ENCODE results near the gene CHMP1A.
"Not testable (repeated sequence)": the region's sequence is repeated elsewhere in the genome, so short reads cannot be mapped to it uniquely, and the experiment has no call there.

The CHMP1A gene

DNA sequence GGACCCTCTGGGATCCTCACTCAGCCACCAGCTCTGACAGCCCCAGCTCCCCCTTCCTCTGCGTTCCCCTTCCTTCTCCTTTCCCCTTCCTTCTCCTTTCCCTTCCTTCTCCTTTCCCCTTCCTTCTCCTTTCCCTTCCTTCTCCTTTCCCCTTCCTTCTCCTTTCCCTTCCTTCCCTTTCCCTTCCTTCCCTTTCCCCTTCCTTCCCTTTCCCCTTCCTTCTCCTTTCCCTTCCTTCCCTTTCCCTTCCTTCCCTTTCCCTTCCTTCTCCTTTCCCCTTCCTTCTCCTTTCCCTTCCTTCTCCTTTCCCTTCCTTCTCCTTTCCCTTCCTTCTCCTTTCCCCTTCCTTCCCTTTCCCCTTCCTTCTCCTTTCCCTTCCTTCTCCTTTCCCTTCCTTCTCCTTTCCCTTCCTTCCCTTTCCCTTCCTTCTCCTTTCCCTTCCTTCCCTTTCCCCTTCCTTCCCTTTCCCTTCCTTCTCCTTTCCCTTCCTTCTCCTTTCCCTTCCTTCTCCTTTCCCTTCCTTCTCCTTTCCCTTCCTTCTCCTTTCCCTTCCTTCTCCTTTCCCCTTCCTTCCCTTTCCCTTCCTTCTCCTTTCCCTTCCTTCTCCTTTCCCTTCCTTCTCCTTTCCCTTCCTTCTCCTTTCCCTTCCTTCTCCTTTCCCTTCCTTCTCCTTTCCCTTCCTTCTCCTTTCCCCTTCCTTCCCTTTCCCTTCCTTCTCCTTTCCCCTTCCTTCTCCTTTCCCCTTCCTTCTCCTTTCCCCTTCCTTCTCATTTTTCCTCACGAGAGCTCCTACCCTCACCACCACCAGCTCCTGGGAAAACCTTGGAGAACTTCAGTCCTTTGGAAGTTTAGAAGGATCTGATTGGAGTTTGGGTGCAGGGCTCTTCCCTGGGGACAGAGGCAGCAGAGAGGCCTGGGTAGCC is 22.8 kb downstream of the CHMP1A start:
- H3K4me3 ChIP-seq (ENCODE audit: low read depth, low read length); DNase-seq (ENCODE audit: low read depth): not testable (repeated sequence)

DNA sequence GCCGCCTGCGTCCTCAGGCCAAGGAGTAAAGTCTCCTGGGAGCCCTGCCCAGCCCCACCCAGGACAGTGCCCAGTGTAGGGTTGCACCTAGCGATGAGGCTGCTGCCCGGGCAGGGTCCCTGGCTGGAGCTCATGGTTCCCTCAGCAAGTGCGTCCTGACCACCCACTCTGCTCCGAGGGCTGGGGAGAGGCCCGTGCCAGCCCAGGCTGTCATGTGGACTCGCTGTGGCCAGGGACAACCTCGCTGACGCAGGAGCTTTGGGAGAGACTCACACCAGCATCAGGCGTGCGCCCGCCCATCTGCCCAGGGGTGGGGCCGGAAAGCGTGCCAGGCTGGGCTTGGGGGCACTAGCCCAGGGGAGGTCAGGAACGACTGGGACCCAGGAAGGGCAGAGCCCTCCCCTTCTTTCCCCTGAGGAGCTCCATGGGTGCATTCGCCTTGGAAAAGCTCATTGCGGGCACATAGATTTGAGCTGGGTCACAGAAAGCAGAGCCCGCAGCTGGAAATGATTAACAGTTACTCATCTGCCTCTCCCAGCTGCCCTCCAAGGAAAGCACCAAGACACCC is 24.4 kb downstream of the CHMP1A start:
- DNase-seq (ENCODE audit: low read depth) = peak; percentile 14
- H3K4me3 ChIP-seq (ENCODE audit: low read depth, low read length) = no peak overlapping the region

DNA sequence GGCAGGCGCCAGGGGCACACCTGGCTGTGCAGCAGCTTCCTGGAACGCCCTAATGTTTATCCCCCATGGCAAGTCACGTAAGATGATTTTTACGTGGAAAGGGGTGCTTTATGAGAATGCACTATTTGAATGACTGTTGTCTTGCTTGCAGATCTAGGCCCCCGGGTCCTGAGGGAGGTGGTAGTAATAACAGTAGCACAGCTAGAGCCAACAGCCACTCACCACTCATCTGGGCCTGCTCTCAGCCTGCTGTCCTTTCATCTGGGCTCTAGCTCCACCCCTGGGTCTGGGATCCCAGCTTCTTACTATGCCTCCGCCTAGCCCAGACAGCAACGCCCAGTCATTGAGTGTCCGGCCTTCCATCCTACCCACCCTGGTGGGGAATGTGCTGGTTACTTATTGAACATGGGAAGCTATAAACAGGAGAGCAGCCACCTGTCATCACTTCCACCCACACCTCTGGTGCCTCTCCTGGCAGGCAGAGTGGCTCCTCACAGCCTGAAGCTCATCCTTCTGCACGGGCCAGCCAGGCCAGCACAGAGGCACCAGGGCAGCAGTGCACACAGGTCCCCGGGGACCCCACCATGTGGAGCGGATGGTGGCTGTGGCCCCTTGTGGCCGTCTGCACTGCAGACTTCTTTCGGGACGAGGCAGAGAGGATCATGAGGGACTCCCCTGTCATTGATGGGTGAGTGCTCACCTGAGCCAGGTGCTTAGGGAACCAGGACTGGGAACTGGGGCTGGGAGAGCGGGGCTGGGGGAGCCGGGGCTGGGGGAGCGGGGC is 27.5 kb downstream of the CHMP1A start:
- DNase-seq (ENCODE audit: low read depth) = no peak
- no peak overlapping the region for H3K4me3 ChIP-seq (ENCODE audit: low read depth, low read length)

DNA sequence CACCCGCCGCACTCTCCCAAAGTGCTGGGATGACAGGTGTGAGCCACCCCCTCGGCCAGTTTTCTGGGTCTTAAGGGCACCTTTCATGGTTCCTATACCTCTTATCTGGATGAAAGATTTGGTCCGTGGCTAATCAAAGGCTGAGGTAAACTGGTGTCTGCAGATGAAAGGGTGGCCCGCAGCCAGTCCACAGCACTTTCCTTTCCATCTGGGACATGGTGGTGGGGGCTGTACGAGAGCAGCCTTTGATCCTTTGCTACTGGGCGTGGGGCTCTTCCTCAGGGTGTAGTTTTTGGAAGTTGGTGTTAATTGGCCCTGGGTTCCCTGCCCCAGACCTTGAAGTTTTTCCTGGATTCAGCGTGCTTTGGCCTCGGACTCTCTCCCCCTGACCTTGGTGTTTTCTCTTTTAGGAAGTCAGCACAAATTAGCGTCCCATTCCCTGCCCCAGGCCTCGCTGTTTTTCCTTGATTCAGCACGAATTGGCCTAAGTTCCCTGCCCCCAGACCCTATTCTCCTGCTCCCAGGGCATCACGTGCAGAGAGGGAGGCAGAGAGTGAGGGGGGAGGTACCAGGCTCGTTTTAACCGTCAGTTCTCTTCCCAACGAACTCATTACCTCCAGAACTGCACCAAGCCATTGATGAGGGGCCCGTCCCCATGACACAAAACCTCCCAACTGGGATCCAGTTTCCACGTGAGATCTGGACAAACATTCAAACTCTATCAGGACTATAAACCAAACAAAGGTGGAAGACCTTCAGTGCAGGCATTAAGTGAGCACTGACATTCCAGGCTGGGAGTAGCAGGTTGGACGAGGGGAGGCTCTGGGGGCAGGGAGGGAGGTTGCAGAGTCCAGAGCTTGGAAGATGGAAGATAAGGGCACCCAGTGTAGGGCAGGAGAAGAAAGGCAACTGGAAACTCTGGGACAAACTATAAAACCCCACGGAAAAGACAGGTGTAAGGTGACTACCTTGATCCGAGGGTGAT is 32.4 kb downstream of the CHMP1A start:
- H3K4me3 ChIP-seq (ENCODE audit: low read depth, low read length) = no peak overlapping the region
- no peak for DNase-seq (ENCODE audit: low read depth)

DNA sequence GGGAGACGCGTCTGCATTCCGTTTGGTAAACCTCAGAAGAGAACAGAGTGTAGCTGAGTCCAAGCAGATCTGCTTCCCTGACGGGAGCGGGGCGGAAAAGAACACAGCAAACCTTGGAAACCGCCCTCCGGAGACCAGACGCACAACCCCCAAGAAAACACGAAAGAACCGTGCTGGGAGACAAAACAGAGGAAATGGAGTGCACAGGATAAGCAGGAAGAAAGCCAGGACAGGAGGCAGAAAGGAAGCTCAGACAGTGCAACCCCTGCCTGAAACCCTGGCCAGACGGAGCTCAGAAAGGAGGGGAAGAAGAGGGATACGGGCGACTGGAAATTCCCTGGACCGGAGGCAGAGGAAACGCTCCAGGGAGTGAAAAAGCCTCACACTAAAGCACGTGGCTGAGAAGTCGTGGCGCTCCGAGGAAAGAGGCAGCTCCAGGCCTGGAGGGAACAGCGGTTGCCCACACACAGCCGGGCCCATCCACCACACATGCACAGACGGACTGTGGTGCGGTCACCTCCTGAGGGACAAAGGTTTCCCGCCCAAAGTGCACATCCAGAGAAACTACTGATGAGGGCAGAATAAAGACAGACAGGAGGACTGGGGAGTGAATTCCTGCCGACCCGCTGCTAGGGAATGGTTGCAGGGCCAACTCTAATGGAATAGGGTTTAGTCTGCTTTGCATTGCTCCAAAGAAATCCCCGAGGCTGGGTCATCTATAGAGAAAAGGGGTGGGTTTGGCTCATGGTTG is 33.8 kb downstream of the CHMP1A start:
- no peak overlapping the region for H3K4me3 ChIP-seq (ENCODE audit: low read depth, low read length)
- DNase-seq (ENCODE audit: low read depth) = no peak

DNA sequence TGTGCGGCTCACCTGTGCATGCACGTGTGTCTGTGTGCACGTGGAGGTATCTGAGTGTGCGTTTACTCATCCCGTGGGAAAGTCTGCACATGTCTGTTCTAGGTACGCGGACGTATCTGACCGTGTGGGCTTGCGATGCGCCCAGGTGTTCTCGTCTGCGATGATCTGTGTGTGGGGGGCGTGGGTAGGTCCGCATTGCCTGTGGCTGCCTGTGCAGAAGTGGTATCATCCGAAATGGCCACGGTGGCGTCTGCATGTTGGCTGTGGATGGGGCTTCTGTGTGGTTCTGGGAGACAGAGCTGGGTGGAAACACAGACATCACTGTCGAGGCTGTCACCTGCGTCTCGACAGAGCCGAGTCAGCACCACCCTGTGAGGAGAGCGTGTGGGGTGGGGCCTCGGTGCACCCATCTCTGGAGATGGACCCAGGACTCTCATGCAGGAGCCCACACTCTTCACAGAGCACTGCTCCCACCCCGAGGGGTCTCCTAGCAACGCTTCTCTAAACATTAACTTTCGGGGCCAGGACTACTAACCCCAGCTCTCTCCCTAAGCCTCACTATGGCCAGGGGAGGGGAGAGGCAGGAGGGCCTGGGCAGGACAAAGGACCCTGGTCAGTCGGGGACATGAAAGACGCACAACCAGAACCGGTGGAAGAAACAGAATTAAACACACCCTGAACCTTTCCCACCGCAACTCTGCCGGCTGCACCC is 35.7 kb downstream of the CHMP1A start:
- no peak overlapping the region for H3K4me3 ChIP-seq (ENCODE audit: low read depth, low read length)

DNA sequence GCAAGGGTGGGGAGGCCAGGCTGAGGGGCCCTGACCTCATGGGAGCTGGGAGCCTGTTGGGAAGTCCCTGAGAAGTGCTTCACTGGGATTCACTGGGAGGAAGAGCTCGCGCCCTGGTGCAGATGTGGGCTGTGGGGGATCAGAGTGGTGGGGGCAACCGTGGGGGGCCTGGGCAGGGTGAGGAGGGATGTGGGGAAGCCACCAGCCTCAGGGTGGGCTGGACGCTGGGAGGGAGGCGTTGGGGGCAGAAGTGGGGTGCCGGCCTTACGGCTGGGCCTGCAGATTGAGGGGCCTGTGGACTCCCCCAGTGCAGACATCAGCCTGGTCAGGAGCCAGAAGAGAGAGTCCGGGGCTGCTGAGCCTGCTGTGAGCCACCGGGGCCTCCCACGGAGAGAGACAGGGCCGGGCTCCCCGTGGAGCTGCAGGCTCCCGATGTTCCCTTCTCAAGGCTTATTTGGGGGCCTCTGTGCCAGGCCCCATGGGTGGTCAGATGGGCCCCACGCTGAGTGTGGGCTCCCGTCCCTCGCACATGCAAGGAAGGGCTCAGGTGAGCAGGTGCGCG is 36.3 kb downstream of the CHMP1A start:
- no peak overlapping the region for H3K4me3 ChIP-seq (ENCODE audit: low read depth, low read length)
- no peak for DNase-seq (ENCODE audit: low read depth)

More for the DNA sequence above, 35.7 kb downstream of the CHMP1A start:
- no peak for DNase-seq (ENCODE audit: low read depth)

DNA sequence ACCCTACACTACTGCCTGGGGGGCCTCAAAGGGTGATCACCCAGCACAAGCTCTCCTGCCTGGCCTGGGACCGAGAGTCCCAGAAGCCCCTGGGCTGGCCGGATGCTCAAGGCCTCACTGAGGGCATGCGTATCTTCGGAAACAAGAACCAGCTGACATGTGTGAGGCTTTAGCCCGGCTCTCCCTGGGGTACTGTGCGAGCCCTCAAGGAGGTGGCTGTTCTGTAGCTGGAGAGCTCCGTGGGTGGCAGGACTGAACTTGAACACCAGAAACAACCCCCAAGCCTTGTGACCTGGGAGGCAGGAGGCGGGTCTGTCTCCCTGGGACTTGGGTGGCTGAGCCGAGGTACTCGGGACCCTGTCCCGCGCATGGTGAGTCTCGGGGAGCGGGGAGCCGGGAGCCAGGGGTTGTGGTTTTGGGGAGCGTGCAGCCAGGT is 37.1 kb downstream of the CHMP1A start:
- H3K4me3 ChIP-seq (ENCODE audit: low read depth, low read length) = no peak overlapping the region
- no peak for DNase-seq (ENCODE audit: low read depth)

DNA sequence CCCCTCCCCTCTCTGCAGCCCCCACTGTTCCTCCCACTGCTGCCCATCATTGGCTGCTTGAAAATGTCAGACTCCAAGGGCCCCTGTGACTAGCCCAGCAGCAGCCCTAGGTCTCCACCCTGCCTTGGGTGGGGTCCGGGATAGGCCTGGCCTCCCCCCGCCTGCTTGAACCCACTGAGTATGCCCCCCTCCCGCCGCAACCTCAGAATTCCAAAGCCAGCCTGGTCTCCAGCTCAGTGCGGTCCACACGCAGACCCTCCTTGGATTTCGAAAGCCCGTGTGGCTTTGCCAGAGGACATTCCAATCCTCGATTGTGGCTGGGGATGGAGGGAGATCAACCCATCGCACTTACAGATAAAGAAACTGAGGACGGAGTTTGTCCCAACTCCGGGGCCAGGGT is 37.7 kb downstream of the CHMP1A start:
- DNase-seq (ENCODE audit: low read depth) = peak; percentile 5
- no peak overlapping the region for H3K4me3 ChIP-seq (ENCODE audit: low read depth, low read length)

DNA sequence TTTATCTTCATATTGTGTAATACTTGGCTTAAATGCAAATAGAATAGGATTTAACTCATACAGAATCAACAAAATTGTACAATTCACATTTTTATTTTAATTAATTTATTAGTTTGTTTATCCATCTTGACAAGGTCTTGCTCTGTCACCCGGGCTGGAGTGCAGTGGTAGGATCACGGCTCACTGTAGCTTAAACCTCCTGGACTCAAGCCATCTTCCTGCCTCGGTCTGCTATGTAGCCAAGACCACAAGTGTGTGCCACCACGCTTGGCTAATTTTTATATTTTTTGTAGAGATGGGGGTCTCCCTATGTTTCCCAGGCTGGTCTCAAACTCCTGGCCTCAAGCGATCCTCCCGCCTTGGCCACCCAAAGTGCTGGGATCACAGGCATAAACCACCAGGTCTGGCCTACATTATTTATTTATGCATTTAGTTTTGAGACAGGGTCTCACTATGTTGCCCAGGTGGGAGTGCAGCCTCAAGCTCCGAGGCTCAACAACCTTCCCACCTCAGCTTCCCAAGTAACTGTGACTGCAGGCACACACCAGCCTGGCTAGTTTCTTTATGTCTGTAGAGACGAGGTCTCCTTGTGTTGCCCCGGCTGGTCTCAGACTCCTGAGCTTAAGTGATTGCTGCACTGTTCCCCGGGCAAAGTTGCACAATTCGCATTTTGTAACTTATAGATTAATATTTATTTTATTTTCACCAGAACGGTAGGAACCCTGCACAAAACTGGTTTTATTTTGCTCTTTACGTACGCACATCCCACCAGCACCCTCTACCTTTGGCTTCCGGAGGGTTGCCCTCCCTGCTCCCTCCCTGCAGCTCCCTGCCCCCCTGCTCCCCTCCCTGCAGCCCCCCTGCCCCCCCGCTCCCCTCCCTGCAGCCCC is 39.2 kb downstream of the CHMP1A start:
- no peak overlapping the region for H3K4me3 ChIP-seq (ENCODE audit: low read depth, low read length)
- no peak for DNase-seq (ENCODE audit: low read depth)

DNA sequence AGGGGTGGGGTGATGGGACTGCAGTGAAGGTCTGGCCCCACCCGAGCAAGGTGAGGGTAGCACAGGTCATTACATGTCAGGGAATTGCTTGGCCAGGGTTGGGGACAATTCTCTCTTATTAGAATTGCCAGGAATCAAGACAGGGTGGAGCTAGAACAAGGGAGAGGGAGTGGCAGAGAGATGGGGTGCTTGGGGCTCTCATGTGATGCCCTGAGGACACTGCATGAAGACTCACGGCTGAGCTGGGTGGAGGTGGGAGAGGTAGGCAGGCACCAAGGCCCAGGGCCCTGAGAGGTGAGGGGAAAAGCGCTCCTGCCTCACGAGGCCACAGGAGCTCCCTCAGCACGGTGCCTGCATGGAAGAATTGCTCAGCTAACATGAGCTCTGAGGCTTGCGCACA is 40.5 kb downstream of the CHMP1A start:
- no peak for DNase-seq (ENCODE audit: low read depth)
- H3K4me3 ChIP-seq (ENCODE audit: low read depth, low read length) = no peak overlapping the region

DNA sequence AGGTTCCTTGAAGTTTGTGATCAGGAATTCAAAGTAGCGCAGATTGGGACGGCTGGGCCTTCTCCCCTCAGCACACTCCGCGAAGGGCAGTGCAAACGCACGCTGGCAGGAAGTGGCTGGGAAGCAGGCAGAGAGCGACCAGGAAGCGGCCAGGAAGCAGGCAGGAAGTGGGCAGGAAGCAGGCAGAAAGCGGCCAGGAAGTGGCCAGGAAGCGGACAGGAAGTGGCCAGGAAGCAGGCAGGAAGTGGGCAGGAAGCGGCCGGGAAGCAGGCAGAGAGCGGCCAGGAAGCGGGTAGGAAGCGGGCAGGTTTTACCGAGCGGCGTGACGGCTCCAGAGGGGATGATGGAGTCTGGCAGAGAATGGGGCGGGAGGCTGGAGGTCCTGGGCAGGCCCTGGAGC is 40.9 kb downstream of the CHMP1A start:
- DNase-seq (ENCODE audit: low read depth) = no peak
- no peak overlapping the region for H3K4me3 ChIP-seq (ENCODE audit: low read depth, low read length)

DNA sequence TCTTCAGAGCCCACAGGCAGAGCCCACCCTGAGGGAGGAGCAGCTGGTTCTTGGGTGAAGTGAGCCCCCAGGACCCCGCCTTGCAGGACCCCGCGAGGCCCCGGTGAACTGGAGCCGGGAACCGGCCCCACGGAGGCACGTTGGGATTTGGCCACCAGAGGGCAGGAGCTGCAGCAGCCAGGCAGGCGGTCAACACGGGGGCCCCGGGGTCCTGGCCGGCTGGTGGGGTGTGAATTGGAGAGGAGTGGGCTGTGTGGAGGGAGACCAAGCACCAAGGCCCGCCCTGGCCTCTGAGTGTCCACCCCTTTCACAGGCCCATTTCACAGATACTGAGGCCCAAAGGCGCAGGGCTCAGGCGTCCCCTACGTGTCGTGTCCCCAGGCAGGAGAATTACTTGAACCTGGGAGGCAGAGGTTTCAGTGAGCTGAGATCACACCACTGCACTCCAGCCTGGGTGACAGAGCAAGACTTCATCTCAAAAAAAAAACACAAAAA is 41.9 kb downstream of the CHMP1A start:
- DNase-seq (ENCODE audit: low read depth) = no peak
- H3K4me3 ChIP-seq (ENCODE audit: low read depth, low read length) = no peak overlapping the region

DNA sequence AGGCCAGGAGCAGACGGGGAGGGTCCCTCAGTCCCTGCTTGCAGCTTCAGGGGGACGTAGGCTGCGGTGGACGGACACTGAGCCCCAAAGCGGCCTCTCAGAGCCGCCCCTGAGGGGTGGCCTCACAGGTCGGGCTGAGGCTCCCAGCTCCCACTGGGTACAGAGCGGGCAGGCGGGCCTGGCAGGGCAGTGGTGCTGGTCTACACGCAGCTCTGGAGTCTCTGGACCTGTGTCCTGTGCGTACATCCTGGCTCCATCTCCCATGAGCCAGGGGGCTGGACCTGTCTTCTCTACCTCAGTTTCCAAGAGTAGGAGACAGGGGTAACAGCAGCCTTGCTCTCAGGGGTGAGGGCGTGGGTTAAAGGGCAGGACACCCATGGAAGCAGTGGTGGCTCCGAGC is 42.3 kb downstream of the CHMP1A start:
- H3K4me3 ChIP-seq (ENCODE audit: low read depth, low read length) = no peak overlapping the region
- no peak for DNase-seq (ENCODE audit: low read depth)

DNA sequence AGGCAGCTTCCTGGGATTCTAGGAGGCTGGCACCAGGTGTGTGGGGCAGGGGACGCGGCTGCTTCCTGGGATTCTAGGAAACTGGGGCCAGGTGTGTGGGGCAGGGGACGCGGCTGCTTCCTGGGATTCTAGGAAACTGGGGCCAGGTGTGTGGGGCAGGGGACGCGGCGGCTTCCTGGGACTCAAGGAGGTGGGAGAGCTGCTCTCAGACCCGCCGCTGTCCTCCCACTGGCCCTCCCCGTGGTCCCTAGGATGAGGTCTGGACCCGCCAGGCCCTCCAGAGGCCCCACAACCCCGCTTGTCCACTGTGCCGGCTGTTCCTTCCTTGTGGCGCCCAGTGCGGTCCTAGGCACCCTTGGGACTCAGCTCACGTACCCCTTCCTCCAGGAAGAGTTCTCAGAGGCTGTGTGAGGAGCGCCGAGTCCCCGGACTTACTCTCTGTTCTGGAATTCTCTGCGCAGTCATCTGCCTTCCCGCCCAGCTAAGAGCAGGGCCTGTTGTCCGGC is 43.5 kb downstream of the CHMP1A start:
- DNase-seq (ENCODE audit: low read depth) = no peak
- no peak overlapping the region for H3K4me3 ChIP-seq (ENCODE audit: low read depth, low read length)

DNA sequence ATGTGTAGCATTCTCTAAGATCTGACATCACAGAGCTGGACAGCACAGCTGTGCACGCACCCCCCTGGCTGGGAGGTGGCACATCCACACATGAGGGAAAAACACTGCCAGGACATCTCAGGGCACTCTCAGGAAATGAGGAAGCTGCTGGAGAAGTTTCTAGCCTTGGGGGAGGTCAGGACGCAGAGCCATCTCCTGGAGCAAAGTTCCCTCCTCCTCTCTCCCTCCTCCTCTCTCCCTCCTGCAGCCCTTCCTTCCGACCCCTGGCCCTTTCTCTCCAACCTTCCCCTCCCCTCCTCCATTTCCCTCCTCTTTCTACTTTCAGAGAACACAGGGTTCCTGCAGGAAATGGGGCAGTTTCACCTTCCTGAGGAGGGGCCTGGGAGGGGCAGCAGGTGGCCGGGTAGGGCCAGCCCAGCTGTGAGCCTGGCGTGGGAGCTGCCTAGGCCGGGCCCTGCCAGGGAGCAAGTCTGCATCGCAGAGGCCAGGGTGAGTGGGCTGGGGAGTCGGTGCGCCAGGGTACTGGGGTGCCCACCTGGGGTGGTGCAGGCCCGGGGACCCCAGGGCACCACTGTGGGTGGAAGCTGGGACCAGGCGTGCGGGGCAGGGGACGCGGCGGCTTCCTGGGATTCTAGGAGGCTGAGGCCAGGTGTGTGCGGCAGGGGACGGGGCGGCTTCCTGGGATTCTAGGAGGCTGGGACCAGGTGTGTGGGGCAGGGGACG is 44.1 kb downstream of the CHMP1A start, which contains the start of gene DPEP1:
TSS of gene DPEP1 (plus strand) at position 412 of the 723 bp plus-strand sequence. CDS start 16,769 bp downstream, outside the sequence.
- DNase-seq (ENCODE audit: low read depth) = no peak
- no peak within 1 kb of the TSS for H3K4me3 ChIP-seq (ENCODE audit: low read depth, low read length)

Data from skeletal muscle cell (primary cell).